ENCODE results near the gene TRPM3. TPM values are rescaled to one million over a fixed set of nuclear protein-coding genes. Genes with fewer than 3 reads are reported as not detected.

The TRPM3 gene
- total and polyA plus RNA-seq, 4 donors = 0.07 to 0.89 (median 0.67) TPM

GRCh38 chr9:71073494-71073893, 47.9 kb downstream of the TRPM3 start:
- WGBS = 98% methylated on average over 2 of the region's 2 CpGs
- Histone ChIP-seq H3K36me3 (ENCODE audit: control insufficient read depth in 4 of 4, insufficient read depth in 3 of 4, low read depth in 1 of 4, low read length in 3 of 4) (no peaks in the 10 kb centered on the region), H3K4me3 (ENCODE audit: low read depth in 1 of 3, low read length in 3 of 3) (no peak overlapping the region), H3K27ac (ENCODE audit: low read depth in 1 of 2, low read length in 2 of 2) (no peak overlapping the region), H3K9ac (ENCODE audit: low read depth in 1 of 2, low read length in 2 of 2) (no peak overlapping the region), H3K27me3 (ENCODE audit: control insufficient read depth in 4 of 4, insufficient read depth in 4 of 4, low read length in 3 of 4) (no peaks in the 10 kb centered on the region), H3K9me3 (ENCODE audit: control insufficient read depth in 4 of 4, low read length in 3 of 4) (no peaks in the 10 kb centered on the region), H3K4me1 (ENCODE audit: control insufficient read depth in 4 of 4, insufficient read depth in 4 of 4, low read length in 3 of 4) (no peaks in the 10 kb centered on the region)
- DNase-seq (ENCODE audit: low spot score) = no peak
- no peak for TF ChIP-seq GABPA (IDR thresholded peaks at IDR 0.05 in 1 of 2, conservative IDR thresholded peaks at IDR 0.05 in 1 of 2)
- TF ChIP-seq TAF1 (conservative IDR thresholded peaks at IDR 0.05) = no peak
- TF ChIP-seq ZBTB33 (IDR thresholded peaks at IDR 0.05) = no peak
- no peak for TF ChIP-seq EGR1 (IDR thresholded peaks at IDR 0.05; ENCODE audit: low read depth in 2 of 2)
- no peak for TF ChIP-seq JUND (IDR thresholded peaks at IDR 0.05)
- TF ChIP-seq RXRA (IDR thresholded peaks at IDR 0.05) = no peak
- TF ChIP-seq HNF4A (conservative IDR thresholded peaks at IDR 0.05) = no peak
- TF ChIP-seq CTCF (IDR thresholded peaks at IDR 0.05; ENCODE audit: low read depth, low read length, missing input control) = no peak
- TF ChIP-seq MAX (IDR thresholded peaks at IDR 0.05) = no peak
- no peak for TF ChIP-seq ATF3 (IDR thresholded peaks at IDR 0.05)
- no peak for TF ChIP-seq REST (IDR thresholded peaks at IDR 0.05)
- TF ChIP-seq FOXA1 (IDR thresholded peaks at IDR 0.05) = no peak
- no peak for TF ChIP-seq SP1 (IDR thresholded peaks at IDR 0.05)
- no peak for TF ChIP-seq NR2F2 (IDR thresholded peaks at IDR 0.05)

- H3K27me3 ChIP-seq (ENCODE audit: control insufficient read depth in 4 of 4, insufficient read depth in 4 of 4, low read length in 3 of 4) = no peaks in the 10 kb centered on the region
- H3K4me1 ChIP-seq (ENCODE audit: control insufficient read depth in 4 of 4, insufficient read depth in 4 of 4, low read length in 3 of 4) = no peaks in the 10 kb centered on the region
- 86% methylated on average over 5 of the region's 5 CpGs for WGBS
- DNase-seq (ENCODE audit: low spot score) = no peak
- no peak overlapping the region for H3K9ac ChIP-seq (ENCODE audit: low read depth in 1 of 2, low read length in 2 of 2)
- no peak overlapping the region for H3K27ac ChIP-seq (ENCODE audit: low read depth in 1 of 2, low read length in 2 of 2)
- H3K4me3 ChIP-seq (ENCODE audit: low read depth in 1 of 3, low read length in 3 of 3) = no peak overlapping the region
- no peaks in the 10 kb centered on the region for H3K9me3 ChIP-seq (ENCODE audit: control insufficient read depth in 4 of 4, low read length in 3 of 4)
- no peaks in the 10 kb centered on the region for H3K36me3 ChIP-seq (ENCODE audit: control insufficient read depth in 4 of 4, insufficient read depth in 3 of 4, low read depth in 1 of 4, low read length in 3 of 4)
- TF ChIP-seq NR2F2 (IDR thresholded peaks at IDR 0.05) (no peak), HNF4A (conservative IDR thresholded peaks at IDR 0.05) (no peak), RAD21 (IDR thresholded peaks at IDR 0.05) (no peak), REST (IDR thresholded peaks at IDR 0.05) (no peak), EGR1 (IDR thresholded peaks at IDR 0.05; ENCODE audit: low read depth in 2 of 2) (no peak), ZBTB33 (IDR thresholded peaks at IDR 0.05) (no peak), FOXA1 (IDR thresholded peaks at IDR 0.05) (no peak), GABPA (IDR thresholded peaks at IDR 0.05 in 1 of 2, conservative IDR thresholded peaks at IDR 0.05 in 1 of 2) (no peak), FOXA2 (IDR thresholded peaks at IDR 0.05) (no peak)
These were observed 48.8 kb downstream of the TRPM3 start for GRCh38 chr9:71072587-71072986.

Measured in liver (tissue), 9 donors.